Stimulated activated naive CD4-positive, alpha-beta T cell treated with Interleukin-2 at 50 U/mL for 16 hours (primary cell): ENCODE measurements around the gene GAN.

Experiments used
- DNase-seq: peaks from one replicate; lab custom pipeline; 2025; lab: John Stamatoyannopoulos, UW

GAN gene, protein sequence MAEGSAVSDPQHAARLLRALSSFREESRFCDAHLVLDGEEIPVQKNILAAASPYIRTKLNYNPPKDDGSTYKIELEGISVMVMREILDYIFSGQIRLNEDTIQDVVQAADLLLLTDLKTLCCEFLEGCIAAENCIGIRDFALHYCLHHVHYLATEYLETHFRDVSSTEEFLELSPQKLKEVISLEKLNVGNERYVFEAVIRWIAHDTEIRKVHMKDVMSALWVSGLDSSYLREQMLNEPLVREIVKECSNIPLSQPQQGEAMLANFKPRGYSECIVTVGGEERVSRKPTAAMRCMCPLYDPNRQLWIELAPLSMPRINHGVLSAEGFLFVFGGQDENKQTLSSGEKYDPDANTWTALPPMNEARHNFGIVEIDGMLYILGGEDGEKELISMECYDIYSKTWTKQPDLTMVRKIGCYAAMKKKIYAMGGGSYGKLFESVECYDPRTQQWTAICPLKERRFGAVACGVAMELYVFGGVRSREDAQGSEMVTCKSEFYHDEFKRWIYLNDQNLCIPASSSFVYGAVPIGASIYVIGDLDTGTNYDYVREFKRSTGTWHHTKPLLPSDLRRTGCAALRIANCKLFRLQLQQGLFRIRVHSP

DNA sequence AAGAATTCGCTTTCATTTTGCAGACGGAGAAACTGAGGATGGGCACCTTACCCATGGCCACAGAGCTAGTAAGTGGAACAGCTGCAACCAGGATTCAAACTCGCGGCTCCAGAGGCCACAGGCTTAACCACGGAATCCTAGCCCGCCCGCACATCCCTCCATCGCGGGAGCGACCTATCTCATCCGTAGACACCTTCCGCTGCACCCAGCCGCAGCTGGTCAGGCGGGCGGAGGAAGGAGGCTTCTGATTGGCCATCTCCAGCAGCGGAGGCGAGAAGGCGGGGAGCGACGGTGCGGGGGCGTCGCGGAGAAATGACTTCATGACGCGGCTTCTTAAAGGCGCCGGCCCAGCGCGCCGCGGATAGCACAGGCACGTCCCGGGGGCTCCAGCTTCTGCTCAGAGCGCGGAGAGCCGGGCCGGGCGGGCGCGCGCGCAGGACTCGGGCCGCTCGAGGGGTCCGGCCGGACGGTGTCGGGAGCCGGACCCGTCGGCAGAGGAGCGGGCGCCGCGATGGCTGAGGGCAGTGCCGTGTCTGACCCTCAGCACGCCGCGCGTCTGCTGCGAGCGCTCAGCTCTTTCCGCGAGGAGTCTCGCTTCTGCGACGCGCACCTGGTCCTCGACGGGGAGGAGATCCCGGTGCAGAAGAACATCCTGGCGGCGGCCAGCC is at the start of gene GAN:
GAN (plus strand) TSS at position 360 of the 668 bp plus-strand sequence; CDS start at position 512, 152 bp downstream.
- peak; percentile 92 for DNase-seq

DNA sequence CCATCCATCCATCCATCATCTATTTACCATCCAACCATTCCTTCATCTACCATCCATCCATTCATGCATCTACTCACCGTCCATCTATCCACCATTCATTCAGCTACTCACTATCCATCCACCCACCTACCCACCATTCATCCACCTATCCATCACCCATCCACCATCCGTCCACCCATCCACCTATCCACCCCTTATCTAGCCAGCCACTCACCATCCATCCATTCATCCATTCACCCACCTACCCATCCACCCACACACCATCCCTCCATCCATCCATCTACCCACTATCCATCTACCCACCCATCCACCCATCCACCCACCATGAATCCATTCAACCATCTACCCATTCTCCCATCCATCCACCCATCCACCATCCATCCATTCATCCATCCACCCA is 49.7 kb upstream of the GAN start:
- DNase-seq: no peak

DNA sequence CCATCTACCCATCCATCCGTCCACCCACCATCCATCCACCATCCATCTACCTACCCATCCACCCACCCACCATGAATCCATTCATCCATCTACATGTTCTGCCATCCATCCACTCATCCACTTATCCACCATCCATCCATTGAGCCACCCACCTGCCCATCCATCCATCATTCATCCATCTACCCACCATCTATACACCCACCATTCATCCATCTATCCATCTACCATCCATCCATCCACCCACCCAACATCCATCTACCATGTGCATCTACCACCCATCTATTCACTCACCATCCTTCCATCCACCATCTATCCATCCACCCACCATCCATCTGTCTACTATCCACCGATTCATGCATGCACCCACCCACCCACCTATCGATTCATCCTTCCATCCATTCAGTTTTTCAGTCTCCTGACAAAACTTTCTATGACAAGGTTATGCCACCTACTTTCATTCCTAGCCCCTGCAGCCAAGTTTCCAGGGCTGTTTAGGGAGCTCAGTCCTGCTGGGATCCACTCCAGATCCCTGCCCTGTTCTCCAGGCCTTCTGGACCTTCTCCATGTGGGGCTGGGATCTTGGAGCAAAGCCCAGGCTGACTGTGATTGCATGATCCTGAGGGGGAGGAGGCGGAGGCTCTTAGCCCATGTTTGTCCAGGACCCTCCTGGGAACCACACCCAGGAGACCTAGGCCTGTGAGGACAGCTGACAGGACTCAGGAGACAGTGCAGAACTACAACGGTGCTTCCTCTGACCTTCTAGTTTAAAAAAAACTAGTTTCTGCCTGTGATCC is 48.9 kb upstream of the GAN start:
- DNase-seq: no peak

DNA sequence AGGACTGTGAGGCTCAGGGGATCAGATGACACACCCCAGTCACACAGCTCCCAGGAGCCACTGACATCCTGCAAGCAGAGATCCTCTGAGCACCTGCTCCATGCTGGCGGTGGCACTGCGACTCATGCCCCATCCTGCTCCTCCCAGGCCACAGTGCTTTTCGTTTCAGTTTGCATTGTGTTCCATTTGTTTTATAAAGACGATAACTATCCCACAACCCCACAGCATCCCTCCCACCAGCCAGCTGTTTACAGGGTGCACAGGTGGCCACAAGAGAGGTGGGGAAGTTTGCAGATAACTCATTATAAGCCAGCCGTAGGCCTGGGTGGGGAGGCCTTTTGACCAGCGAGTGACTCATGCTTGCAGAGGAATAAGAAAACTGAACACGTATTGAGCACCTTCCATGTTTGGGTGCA is 48.1 kb upstream of the GAN start:
- no peak for DNase-seq

DNA sequence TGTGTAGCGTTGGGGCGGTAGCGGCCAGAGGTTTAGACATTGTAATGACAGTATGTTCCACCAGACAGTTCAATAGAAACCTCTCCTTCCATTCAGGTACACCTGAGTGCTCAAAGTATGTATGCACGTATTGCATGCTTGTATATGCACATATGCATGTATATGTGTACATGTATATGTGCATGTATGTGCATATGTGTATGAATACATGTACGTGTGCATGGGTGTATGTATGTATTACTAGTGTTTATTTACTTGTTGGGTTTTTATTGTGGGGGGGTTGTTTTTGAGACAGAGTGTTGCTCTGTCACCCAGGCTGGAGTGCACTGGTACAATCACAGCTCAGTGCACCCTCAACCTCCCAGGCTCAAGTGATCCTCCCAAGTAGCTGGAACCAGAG is 46.3 kb upstream of the GAN start:
- no peak for DNase-seq

DNA sequence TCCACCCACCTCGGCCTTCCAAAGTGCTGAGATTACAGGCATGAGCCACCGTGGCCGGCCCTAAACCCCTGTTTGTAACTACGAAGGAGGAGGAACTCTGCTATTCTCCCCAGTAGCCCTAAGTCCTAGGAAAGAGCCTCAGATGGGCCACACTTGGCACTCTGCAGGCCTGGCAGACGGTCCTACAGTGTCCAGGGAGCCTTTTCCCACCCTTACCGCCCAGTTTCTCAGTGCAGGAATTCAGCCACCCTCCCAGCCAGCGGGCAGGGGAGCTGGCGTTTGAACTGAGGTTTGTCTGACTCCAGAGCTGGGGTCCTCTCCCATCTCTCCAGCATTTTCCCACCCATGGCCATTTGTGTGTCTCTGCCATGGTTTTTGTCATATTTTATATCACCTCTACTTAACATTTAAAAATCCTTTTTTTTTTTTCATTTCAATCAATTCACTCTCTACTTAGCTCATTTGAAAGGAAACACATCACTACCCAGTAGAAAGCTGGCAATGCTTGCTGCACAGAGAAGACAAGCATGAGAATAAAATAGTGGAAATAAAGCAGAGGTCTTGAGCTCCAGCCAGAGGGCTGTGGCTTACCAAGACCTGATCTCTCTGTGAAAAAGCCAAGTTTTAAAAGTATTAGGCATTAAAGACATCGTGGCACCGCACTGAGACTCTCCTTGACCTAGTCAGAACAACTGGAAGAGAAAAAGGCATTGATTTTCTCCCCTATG is 41.4 kb upstream of the GAN start:
- DNase-seq: no peak

DNA sequence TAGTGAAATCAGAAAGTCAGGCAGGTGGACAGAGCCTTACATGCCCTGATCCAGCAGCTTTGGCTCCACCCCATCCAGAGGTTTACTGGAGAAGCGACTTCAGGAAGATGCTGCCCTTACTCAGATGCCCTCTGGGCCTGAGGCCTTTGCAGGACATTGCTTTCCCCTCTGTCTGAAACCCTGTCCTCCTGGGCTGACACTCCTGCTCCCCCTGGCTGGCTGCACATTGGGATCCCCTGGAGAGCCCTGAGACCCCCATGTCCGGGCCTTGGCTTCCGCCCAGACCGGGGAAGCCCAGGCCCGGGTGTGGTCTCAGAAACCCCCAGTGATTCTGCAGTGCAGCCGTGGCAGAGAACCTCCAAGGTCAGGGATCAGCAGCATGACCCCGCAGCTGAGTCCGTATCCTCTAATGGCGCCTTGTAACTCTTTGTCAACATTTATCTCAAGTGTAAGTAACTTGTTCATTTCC is 39.7 kb upstream of the GAN start:
- DNase-seq: no peak

DNA sequence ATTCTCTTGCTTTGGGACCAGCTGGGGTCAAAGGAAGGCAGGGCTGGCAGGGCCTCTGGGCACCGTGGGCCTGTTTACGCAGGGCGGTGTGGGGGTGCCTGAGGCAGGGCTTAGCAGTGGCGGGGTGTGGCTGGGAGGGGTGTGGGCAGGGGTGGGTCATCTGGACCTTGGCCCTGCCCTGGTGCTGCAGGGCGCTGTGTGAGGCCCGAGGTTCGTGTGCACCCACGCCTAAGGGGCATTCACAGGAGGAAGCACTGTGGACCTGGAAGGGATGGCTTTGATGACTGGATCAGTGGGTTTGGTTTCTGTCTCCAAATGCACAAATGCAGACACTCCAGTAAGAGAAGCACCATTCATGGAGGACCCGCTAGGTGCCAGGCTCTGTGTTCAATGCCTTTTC is 39.0 kb upstream of the GAN start:
- no peak for DNase-seq

DNA sequence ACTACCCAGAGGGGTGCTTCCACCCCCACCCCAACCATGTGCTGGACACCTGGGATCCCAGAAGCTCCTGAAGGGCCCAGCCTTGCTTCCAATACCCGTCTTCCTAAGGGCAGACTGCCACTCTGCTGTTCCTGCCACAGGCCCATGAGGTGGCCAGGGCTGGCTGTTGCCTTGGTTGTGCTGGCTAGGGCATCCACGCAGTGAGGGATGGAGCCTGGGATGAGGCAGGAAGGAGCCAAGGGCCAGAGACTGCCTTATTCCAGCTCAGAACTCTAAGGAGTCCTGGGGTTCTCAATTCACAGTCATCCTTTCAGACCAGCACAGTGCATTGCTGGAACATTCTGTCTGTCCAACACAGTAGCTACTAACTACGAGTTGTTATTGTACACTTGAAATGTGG is 38.4 kb upstream of the GAN start:
- no peak for DNase-seq

DNA sequence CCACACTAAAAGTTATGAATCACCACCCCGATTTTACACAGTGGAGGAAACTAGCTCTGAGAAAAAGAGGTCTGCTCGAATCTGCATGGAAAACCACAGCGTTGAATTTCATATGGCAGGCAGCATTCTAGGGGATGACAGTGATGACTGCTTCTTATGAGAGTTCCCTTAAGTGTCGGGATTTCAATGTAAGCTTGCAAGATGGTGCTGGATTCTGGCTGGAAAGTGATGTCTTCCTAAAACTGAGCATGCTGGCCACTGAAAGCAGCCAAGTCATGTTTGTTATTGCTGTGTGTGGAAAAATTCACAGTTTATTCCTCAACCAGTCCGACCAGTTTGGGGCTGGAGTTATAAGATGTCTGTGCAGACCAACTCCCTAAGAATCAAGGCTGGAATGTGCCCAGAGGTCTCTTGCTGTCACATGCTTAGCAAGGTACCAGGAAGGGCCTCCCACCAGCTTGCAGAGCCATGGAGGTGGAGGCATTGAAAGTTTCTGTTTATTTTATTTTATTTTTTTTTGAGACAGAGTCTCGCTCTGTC is 37.2 kb upstream of the GAN start:
- no peak for DNase-seq

DNA sequence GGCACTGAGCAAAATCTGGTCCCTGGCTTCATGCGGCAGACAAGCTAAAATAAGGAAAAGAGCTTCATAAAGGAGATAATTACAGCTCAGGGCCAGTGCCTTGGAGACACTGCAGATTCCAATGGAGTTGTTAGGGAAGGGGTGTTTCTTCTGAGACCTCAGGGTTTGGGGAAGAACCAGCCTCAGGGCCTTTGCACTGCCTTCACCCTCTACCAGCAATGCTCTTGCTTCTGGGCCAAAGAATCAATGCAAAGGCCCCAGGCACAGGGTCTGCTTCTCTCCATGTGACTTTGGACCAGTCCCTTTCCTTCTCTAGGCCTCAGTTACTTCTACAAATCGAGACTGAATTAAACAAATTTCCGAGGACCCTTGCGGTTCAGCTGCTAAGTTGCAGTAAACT is 36.2 kb upstream of the GAN start:
- no peak for DNase-seq

DNA sequence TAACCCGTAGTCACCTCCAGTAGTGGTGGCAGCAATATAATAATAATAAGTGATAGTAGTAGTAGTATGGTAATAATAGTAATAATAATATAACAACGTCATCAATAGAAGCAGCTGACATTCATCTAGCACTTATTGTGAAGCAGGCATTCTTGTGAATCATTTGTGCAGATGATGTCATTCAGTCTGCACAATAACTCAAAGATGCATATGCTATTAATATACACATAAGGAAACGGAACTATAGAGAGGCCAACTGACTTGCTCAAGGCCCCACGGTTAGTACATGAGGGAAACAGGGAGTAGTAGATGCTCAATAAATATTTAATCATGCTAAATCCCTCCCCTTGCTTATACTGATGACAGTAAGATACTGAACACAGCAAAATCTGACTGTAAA is 35.4 kb upstream of the GAN start:
- DNase-seq: no peak

DNA sequence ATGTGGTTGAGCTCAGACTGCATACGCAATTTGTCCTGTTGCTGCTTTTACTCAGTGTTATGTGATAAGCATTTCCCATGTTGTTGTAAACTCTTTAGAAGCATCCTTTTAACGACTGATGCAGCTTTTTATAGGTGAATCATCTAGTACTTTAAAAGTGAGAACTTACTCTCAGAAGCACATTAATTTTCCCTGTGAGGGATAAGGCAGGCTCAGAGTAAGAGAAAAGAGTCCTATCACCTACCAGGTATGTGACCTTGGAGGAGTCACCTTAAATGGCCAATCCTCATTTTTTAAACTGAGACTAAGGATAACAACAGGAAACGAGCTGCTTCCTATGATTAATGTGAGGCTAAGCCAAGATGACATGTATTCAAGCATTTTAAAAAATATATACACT is 34.4 kb upstream of the GAN start:
- no peak for DNase-seq

DNA sequence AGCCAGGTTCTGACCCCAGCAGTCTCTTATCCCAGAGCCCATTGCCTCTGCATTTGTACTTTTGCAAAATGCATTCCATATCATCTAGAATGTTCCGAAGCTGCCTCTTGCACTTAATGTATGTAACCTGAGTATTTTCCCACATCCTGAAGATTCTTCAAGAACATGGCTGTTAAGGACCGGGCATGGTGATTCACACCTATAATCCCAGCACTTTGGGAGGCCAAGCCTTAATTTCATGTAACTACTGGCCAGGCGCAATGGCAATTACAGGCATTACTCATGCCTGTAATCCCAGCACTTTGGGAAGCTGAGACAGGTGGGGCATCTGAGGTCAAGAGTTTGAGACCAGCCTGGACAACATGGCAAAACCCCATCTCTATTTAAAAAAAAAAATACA is 31.7 kb upstream of the GAN start:
- no peak for DNase-seq

DNA sequence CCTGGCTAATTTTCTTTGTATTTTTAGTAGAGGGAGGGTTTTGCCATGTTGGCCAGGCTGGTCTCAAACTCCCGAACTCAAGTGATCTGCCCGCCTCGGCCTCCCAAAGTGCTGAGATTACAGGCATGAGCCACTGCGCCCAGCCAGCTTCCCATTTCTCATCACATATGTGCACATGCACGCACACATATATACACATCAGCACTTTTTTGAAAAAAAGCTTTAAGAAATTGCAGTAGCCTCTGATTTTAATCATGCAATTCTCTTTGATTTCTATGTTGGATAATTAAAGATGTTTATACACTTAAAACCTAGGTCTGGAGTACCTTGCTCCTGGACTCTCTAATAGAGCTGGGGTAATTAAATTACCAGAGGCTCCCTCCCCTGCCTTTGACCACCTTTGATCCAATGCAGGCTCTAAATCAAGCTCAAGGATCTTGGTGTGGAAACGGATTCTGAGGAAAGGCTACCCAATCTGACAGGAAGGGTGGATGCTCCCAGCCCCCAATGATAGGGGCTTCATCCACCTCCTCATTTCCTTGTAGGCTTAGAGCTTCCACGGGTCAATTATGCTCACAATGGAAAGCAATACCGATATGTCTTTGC is 29.7 kb upstream of the GAN start:
- no peak for DNase-seq

DNA sequence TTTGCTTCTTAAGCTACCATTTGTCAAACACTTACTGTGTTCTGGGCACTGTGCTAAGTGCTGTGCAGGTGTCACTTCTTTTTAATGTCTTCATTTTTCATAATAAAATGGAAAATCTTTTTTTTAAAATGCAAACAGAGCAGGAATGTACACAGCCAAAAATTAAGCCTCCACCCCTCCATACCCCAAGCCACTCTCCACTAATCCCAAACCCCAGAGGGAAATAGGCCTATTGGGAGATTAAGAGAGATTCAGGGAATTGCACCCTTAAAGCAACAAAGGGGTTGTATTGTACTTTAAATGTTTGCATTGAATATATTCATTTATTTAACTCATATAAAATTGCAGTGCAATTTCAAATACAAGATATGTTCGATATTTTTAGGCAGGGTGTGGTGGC is 28.6 kb upstream of the GAN start:
- no peak for DNase-seq

DNA sequence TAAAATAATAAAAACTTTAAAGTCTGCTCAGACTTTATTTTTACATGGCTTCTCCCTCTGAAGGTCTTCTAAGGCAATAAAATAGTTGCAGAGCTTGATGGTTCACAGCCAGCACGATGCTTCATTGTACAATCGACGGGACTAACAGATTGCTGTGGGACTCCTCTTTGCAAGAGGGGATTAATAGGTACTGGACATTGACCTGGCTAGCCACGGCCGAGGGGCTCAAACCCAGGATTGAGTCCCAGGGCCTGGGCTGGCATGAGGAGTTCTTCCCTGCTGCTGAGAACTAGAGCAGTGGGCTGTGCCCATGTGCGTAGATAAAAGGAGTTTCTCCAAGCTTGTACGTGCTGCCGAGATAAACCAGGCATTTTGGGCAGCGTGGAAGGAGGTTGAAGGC is 23.6 kb upstream of the GAN start:
- DNase-seq: no peak

DNA sequence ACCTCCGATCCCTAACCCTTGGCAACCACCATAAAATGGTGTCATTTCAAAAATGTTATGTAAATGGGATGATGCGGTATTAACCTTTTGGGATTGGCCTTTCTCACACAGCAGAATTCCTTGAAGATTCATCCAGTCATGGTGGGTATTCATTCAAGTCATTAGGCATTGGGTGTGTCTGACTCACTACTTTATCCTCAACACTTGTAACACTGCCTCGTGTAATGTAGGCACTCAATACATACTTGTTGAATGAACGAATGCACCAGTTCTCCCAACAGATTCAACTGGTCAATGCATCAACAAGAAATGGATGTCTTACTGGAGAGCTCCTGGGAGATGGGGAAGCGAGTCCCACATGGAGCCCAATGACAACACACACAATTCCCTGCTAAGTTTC is 21.8 kb upstream of the GAN start:
- DNase-seq: no peak

DNA sequence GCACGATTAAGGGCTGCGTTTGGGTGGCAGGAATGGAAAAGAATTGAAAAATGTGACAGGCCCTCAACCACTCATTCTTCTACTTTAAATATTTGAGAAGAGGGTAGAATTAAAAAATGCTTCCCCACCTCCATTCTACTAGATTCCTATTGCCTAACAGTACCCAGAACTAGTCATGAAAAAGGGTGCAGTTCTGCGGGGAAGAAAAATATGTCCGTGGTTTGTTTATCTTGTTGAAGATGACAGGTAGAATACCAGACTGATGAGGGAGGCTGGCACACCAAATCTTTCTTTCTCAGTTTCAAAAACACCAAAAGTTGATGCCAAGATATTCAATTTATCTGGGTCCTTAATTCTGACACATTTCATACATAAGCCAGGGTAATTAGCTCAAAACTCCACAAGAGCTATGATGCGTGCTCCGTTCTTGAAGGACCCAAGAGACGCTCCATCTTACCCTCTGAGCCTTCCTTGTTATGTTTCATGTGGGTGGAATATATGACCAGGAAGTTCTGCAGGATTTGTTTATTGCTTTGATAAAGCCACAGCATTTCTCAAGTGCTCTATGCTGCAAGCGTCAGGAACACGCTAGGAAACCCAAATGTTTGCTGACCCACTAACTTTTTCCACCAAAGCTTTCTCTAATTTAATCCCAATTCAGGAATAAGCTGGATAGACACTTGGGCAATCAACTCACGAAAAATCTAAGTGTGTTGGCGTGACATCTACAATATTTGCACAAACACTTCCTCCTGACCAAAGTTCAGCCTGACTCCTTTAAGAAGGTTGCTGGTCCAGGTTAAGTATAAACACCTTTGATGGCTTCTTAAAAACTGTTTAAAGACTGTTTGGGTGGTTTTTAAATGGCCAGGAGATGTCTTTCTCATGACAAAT is 20.6 kb upstream of the GAN start:
- DNase-seq: no peak

DNA sequence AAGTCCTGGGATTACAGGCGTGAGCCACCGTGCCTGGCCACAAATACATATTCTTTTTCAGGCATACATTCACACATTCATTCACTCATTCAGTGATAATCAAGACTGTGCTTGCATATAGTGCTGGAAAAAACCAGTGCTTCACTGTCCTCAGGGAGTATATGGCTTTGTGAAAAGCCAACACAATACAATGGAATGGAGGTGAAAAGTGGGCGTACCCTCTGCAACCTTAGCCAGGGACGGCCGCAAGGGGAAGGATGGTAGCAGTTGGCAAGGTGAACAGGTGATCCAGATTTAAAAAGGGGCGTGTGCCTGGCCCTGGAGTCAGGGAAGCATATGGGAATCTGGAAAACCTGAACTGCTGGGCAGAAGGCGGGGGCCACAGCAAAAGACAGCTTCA is 18.1 kb upstream of the GAN start:
- DNase-seq: no peak
